ENCODE data around the gene C20orf96.
"Not testable (repeated sequence)": the region's sequence is repeated elsewhere in the genome, so short reads cannot be mapped to it uniquely, and the experiment has no call there.

The C20orf96 gene

GRCh38 chr20:258269-258858, 32.2 kb downstream of the C20orf96 start:
- peaks cover 18% of the 10 kb centered on the region for H3K4me1 ChIP-seq (ENCODE audit: insufficient read depth, low read length, poor library complexity, severe bottlenecking)
- no peaks in the 10 kb centered on the region for H4K20me1 ChIP-seq (ENCODE audit: insufficient read depth, low read length, poor library complexity, severe bottlenecking)
- H3K4me2 ChIP-seq (ENCODE audit: low read depth, low read length, poor library complexity, severe bottlenecking), result peak overlapping the region; percentile 6
- no peaks in the 10 kb centered on the region for H3K9me3 ChIP-seq (ENCODE audit: insufficient read depth, low read depth, low read length)
- H3K27me3 ChIP-seq (ENCODE audit: insufficient read depth, low read length, poor library complexity, severe bottlenecking), result no peaks in the 10 kb centered on the region
- H3F3A ChIP-seq (ENCODE audit: low read depth), result no peaks in the 10 kb centered on the region
- H3K79me2 ChIP-seq (ENCODE audit: insufficient read depth, low read length), result no peaks in the 10 kb centered on the region
- H3K9me2 ChIP-seq (replicated peaks; ENCODE audit: low read depth, low read length), result no peaks in the 10 kb centered on the region
- H3K9ac ChIP-seq (ENCODE audit: low read depth, low read length, poor library complexity, severe bottlenecking), result no peak overlapping the region
- H3K36me3 ChIP-seq (ENCODE audit: insufficient read depth, low read length), result no peaks in the 10 kb centered on the region
- TF ChIP-seq CTCF (conservative IDR thresholded peaks at IDR 0.05; ENCODE audit: low read length) (no peak), EZH2phosphoT487 (IDR thresholded peaks at IDR 0.05; ENCODE audit: borderline replicate concordance) (no peak)
- peak overlapping the region; percentile 71; the same call in 1 of the 2 replicates for H2AFZ ChIP-seq (ENCODE audit: low read length)
- H3K4me3 ChIP-seq (ENCODE audit: low read length, poor library complexity, severe bottlenecking), result no peak overlapping the region

- peak within 1 kb of the TSS; percentile 71; the same call in 1 of the 2 replicates for H2AFZ ChIP-seq (ENCODE audit: low read length)
- no peak within 1 kb of the TSS for H3K4me2 ChIP-seq (ENCODE audit: low read depth, low read length, poor library complexity, severe bottlenecking)
- H3F3A ChIP-seq (ENCODE audit: low read depth), result no peaks in the 10 kb centered on the region
- no peaks in the 10 kb centered on the region for H3K27me3 ChIP-seq (ENCODE audit: insufficient read depth, low read length, poor library complexity, severe bottlenecking)
- H3K9me2 ChIP-seq (replicated peaks; ENCODE audit: low read depth, low read length), result no peaks in the 10 kb centered on the region
- no peak within 1 kb of the TSS for H3K9ac ChIP-seq (ENCODE audit: low read depth, low read length, poor library complexity, severe bottlenecking)
- peaks cover 27% of the 10 kb centered on the region for H3K4me1 ChIP-seq (ENCODE audit: insufficient read depth, low read length, poor library complexity, severe bottlenecking)
- no peaks in the 10 kb centered on the region for H3K9me3 ChIP-seq (ENCODE audit: insufficient read depth, low read depth, low read length)
- no peak within 1 kb of the TSS for H3K4me3 ChIP-seq (ENCODE audit: low read length, poor library complexity, severe bottlenecking)
- TF ChIP-seq EZH2phosphoT487 (IDR thresholded peaks at IDR 0.05; ENCODE audit: borderline replicate concordance), result no peak
- no peak for TF ChIP-seq CTCF (conservative IDR thresholded peaks at IDR 0.05; ENCODE audit: low read length)
- H4K20me1 ChIP-seq (ENCODE audit: insufficient read depth, low read length, poor library complexity, severe bottlenecking), result no peaks in the 10 kb centered on the region
- H3K79me2 ChIP-seq (ENCODE audit: insufficient read depth, low read length), result no peaks in the 10 kb centered on the region
- no peaks in the 10 kb centered on the region for H3K36me3 ChIP-seq (ENCODE audit: insufficient read depth, low read length)
Measured at GRCh38 chr20:257419-257818, 33.1 kb downstream of the C20orf96 start, which contains the start of gene DEFB132. Gene DEFB132 (plus strand): TSS chr20:257724. CDS start chr20:257779, 55 bp downstream.

- H3K27me3 ChIP-seq (ENCODE audit: insufficient read depth, low read length, poor library complexity, severe bottlenecking); H3K9me3 ChIP-seq (ENCODE audit: insufficient read depth, low read depth, low read length): not testable (repeated sequence)
Measured at GRCh38 chr20:253447-253846, 37.1 kb downstream of the C20orf96 start.

GRCh38 chr20:252801-253200, 37.7 kb downstream of the C20orf96 start:
- no peaks in the 10 kb centered on the region for H3K27me3 ChIP-seq (ENCODE audit: insufficient read depth, low read length, poor library complexity, severe bottlenecking)
- H4K20me1 ChIP-seq (ENCODE audit: insufficient read depth, low read length, poor library complexity, severe bottlenecking), result no peaks in the 10 kb centered on the region

More at GRCh38 chr20:253447-253846, 37.1 kb downstream of the C20orf96 start:
- not testable (repeated sequence) for H3F3A ChIP-seq (ENCODE audit: low read depth); H4K20me1 ChIP-seq (ENCODE audit: insufficient read depth, low read length, poor library complexity, severe bottlenecking); H3K9me2 ChIP-seq (replicated peaks; ENCODE audit: low read depth, low read length); H3K36me3 ChIP-seq (ENCODE audit: insufficient read depth, low read length); H3K4me2 ChIP-seq (ENCODE audit: low read depth, low read length, poor library complexity, severe bottlenecking); H2AFZ ChIP-seq (ENCODE audit: low read length); H3K4me3 ChIP-seq (ENCODE audit: low read length, poor library complexity, severe bottlenecking); H3K79me2 ChIP-seq (ENCODE audit: insufficient read depth, low read length); H3K9ac ChIP-seq (ENCODE audit: low read depth, low read length, poor library complexity, severe bottlenecking)
- peaks cover 30% of the 10 kb centered on the region for H3K4me1 ChIP-seq (ENCODE audit: insufficient read depth, low read length, poor library complexity, severe bottlenecking)

More at GRCh38 chr20:252801-253200, 37.7 kb downstream of the C20orf96 start:
- no peak overlapping the region for H2AFZ ChIP-seq (ENCODE audit: low read length)
- no peaks in the 10 kb centered on the region for H3K79me2 ChIP-seq (ENCODE audit: insufficient read depth, low read length)
- H3F3A ChIP-seq (ENCODE audit: low read depth), result no peaks in the 10 kb centered on the region
- no peaks in the 10 kb centered on the region for H3K36me3 ChIP-seq (ENCODE audit: insufficient read depth, low read length)
- H3K9me3 ChIP-seq (ENCODE audit: insufficient read depth, low read depth, low read length), result no peaks in the 10 kb centered on the region
- H3K4me1 ChIP-seq (ENCODE audit: insufficient read depth, low read length, poor library complexity, severe bottlenecking), result peaks cover 25% of the 10 kb centered on the region
- no peak for TF ChIP-seq CTCF (conservative IDR thresholded peaks at IDR 0.05; ENCODE audit: low read length)
- TF ChIP-seq EZH2phosphoT487 (IDR thresholded peaks at IDR 0.05; ENCODE audit: borderline replicate concordance), result no peak
- no peak overlapping the region for H3K4me3 ChIP-seq (ENCODE audit: low read length, poor library complexity, severe bottlenecking)
- no peak overlapping the region for H3K4me2 ChIP-seq (ENCODE audit: low read depth, low read length, poor library complexity, severe bottlenecking)
- no peak overlapping the region for H3K9ac ChIP-seq (ENCODE audit: low read depth, low read length, poor library complexity, severe bottlenecking)
- no peaks in the 10 kb centered on the region for H3K9me2 ChIP-seq (replicated peaks; ENCODE audit: low read depth, low read length)
